ENCODE measurements around the gene C5orf46. TPM values are rescaled to one million over a fixed set of nuclear protein-coding genes. Genes with fewer than 3 reads are reported as not detected.

Gene C5orf46
- total and polyA plus RNA-seq, 11 donors: 3.8 to 28.6 (median 6.9) TPM; not detected in 1

DNA sequence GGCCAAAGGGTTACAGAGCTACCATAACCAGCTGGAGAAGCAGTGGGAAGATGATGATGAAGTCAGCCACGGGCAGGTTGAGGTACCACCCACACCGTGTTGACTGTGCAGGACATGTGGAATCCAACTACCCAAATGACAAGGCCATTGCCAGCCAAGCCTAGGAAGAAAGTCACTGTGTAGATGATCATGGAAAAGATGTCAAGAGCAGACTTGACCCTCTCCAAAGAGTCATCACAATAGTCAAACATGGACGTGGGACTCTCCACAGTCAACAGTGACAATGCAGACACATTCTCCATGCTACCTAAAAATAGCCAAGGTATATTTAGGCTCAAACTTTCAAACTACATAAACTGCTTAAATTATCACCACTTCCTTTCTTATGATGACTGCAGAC is 54.0 kb downstream of the C5orf46 start:
- DNase-seq (no peak), ATAC-seq (no peak)
- WGBS, 4 donors: 39 to 71% (median 53%) methylated on average over 3 of the region's 3 CpGs
- TF ChIP-seq, protein P1, sequence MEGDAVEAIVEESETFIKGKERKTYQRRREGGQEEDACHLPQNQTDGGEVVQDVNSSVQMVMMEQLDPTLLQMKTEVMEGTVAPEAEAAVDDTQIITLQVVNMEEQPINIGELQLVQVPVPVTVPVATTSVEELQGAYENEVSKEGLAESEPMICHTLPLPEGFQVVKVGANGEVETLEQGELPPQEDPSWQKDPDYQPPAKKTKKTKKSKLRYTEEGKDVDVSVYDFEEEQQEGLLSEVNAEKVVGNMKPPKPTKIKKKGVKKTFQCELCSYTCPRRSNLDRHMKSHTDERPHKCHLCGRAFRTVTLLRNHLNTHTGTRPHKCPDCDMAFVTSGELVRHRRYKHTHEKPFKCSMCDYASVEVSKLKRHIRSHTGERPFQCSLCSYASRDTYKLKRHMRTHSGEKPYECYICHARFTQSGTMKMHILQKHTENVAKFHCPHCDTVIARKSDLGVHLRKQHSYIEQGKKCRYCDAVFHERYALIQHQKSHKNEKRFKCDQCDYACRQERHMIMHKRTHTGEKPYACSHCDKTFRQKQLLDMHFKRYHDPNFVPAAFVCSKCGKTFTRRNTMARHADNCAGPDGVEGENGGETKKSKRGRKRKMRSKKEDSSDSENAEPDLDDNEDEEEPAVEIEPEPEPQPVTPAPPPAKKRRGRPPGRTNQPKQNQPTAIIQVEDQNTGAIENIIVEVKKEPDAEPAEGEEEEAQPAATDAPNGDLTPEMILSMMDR (IDR thresholded peaks at IDR 0.05): no peak
- TF ChIP-seq POLR2A (IDR thresholded peaks at IDR 0.05): no peak
- Histone ChIP-seq H3K36me3 (no peaks in the 10 kb centered on the region), H3K9me3 (no peaks in the 10 kb centered on the region), H3K4me1 (peaks cover 0 to 3% (median 0%) of the 10 kb centered on the region in 12 donors), H3K27ac (no peak overlapping the region), H3K4me3 (no peak overlapping the region), H3K27me3 (no peaks in the 10 kb centered on the region)
- intact Hi-C loops (cut with DNase I): loop anchor here in 2 of 10 donors (10.0 kb wide), 1 partner anchor 262 kb away; no protein-coding TSS in a partner anchor

DNA sequence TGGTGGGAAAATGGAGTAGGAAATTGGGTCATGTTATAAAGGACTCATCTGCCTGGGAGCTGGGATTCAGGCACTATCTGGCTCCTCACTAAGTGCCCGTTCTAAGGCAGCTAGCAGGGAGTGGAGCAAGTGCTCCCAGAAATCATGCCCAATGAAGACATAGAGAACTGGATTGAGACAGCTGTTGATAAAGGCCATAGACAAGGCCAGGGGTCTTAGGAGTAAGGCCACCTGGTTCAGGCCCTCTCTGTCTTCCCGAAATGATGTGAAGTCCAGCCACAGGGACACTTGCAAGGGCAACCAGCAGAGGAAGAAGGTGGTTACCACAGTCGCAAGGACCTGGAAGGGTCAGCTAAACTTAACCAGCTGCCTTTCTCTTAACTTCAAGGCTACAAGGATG is 54.8 kb downstream of the C5orf46 start:
- no peak for ATAC-seq
- TF ChIP-seq, protein P1 (IDR thresholded peaks at IDR 0.05): no peak
- no peak for TF ChIP-seq POLR2A (IDR thresholded peaks at IDR 0.05)
- Histone ChIP-seq H3K9me3 (no peaks in the 10 kb centered on the region), H3K36me3 (no peaks in the 10 kb centered on the region), H3K4me3 (no peak overlapping the region), H3K4me1 (peaks cover 0 to 3% (median 0%) of the 10 kb centered on the region in 12 donors), H3K27ac (no peak overlapping the region), H3K27me3 (no peaks in the 10 kb centered on the region)
- intact Hi-C loops (cut with DNase I): loop anchor here in 2 of 10 donors (10.0 kb wide), 1 partner anchor 263 kb away; no protein-coding TSS in a partner anchor
- 80 to 90% (median 87%) methylated on average over 3 of the region's 3 CpGs for WGBS, 4 donors
- no peak for DNase-seq

DNA sequence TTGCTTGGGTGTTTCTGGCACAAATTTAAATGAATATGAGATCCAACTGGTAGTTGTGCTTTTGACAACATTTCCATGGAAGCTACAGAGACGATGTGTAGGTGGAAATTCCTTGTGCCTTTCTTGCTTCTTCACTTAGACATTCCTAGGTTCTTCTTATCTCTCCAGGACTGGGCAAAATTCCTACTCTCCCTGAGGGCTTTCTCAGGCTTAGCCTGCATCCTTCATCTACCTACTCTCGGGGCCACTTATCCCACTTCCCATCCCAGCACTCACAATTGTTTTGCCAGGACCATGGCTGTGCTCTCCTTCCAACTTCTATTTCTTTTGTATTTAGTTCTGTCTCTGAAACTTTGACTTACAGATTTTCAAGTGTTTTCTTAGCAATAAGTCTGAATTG is 57.1 kb downstream of the C5orf46 start:
- Histone ChIP-seq H3K9me3 (no peaks in the 10 kb centered on the region), H3K27me3 (peaks cover 0 to 6% (median 0%) of the 10 kb centered on the region in 9 donors), H3K36me3 (no peaks in the 10 kb centered on the region), H3K27ac (no peak overlapping the region), H3K4me1 (peaks cover 0 to 3% (median 0%) of the 10 kb centered on the region in 12 donors), H3K4me3 (no peak overlapping the region)
- 42 to 74% (median 56%) methylated on average over 2 of the region's 2 CpGs for WGBS, 4 donors
- ATAC-seq: no peak
- no peak for DNase-seq
- intact Hi-C loops (cut with DNase I): no loop called here
- TF ChIP-seq, protein P1 (IDR thresholded peaks at IDR 0.05): no peak
- TF ChIP-seq POLR2A (IDR thresholded peaks at IDR 0.05): no peak

DNA sequence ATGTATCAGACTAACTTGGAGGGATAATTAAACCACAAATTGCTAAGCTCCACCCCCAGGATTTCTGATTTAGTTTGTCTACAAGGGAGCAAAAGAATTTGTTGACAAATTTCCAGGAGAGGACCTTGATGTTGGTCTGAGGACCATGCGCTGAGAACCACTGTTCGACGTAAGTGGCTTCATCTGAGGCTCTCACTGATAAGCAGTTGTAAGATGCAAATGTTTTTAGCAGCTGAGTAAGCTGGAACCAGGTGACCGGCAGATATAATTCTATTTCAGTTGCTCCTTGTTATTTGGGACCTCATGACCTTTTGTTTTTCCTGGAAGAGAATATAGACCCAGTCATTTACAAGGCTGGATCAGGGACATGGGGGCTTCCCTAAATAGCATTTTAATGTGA is 60.7 kb downstream of the C5orf46 start:
- no peak for DNase-seq
- intact Hi-C loops (cut with DNase I): no loop called here
- TF ChIP-seq, protein P1 (IDR thresholded peaks at IDR 0.05): no peak
- TF ChIP-seq POLR2A (IDR thresholded peaks at IDR 0.05): no peak
- Histone ChIP-seq H3K27ac (no peak overlapping the region), H3K27me3 (peaks cover 0 to 6% (median 0%) of the 10 kb centered on the region in 9 donors), H3K9me3 (no peaks in the 10 kb centered on the region), H3K4me1 (no peaks in the 10 kb centered on the region), H3K36me3 (no peaks in the 10 kb centered on the region), H3K4me3 (no peak overlapping the region)
- WGBS, 4 donors: 44 to 57% (median 50%) methylated on average over 4 of the region's 4 CpGs
- peak in 2 of 4 donors; percentile 53 to 55 for ATAC-seq
